Neural crest cell (in vitro differentiated cells): ENCODE results near the gene SASH3. TPM values are rescaled to one million over a fixed set of nuclear protein-coding genes. Genes with fewer than 3 reads are reported as not detected.

Source experiments
- DNase-seq: peaks from one replicate; pipeline ENCODE4 v3.0.0; 2021; ENCODE audit warnings: low read depth, mixed read lengths, low spot score
- H3K27ac Mint-ChIP-seq: one replicate; pipeline ENCODE4 v1.8.0; 2021; ENCODE audit warnings: mild to moderate bottlenecking, mixed read lengths; ENCODE audit not compliant: unreplicated experiment
- H3K27me3 Mint-ChIP-seq: 2 replicates; pipeline ENCODE4 v1.8.0; 2021; ENCODE audit warnings: low read depth, mild to moderate bottlenecking, mixed read lengths
- H3K36me3 Mint-ChIP-seq: 2 replicates; pipeline ENCODE4 v1.8.0; 2021; ENCODE audit warnings: low read depth, mild to moderate bottlenecking, mixed read lengths
- H3K4me1 Mint-ChIP-seq: 2 replicates; pipeline ENCODE4 v1.8.0; 2021; ENCODE audit warnings: mixed read lengths
- H3K4me3 Mint-ChIP-seq: one replicate; pipeline ENCODE4 v1.8.0; 2021; ENCODE audit warnings: mild to moderate bottlenecking, mixed read lengths
- H3K9me3 Mint-ChIP-seq: 2 replicates; pipeline ENCODE4 v1.8.0; 2021; ENCODE audit warnings: mixed read lengths
- CTCF ChIP-seq: fragments of 200-600 bp; sonication (generic); conservative IDR thresholded peaks from 2 replicates; pipeline ENCODE4 v1.5.0; 2021; ENCODE audit warnings: antibody characterized with exemption, mild to moderate bottlenecking
- total RNA-seq: library from RNA; stranded (reverse); gene quantifications from 2 replicates; pipeline ENCODE4 v1.2.1, GENCODE V29; 2021

The SASH3 gene
- total RNA-seq, 1 donor from 2014 or later = not detected

- Mint-ChIP-seq H3K9me3 (no peaks in the 10 kb centered on the region), H3K27me3 (no peaks in the 10 kb centered on the region), H3K4me3 (no peak overlapping the region), H3K4me1 (no peaks in the 10 kb centered on the region), H3K27ac (no peak overlapping the region), H3K36me3 (no peaks in the 10 kb centered on the region)
- TF ChIP-seq CTCF = no peak
- DNase-seq = no peak
Observed at GRCh38 chrX:129768586-129769466, 10.9 kb upstream of the SASH3 start.

GRCh38 chrX:129769467-129770154 lies 10.1 kb upstream of the SASH3 start:
- DNase-seq = no peak
- no peaks in the 10 kb centered on the region for H3K9me3 Mint-ChIP-seq
- H3K27me3 Mint-ChIP-seq = no peaks in the 10 kb centered on the region
- TF ChIP-seq CTCF = no peak
- H3K4me3 Mint-ChIP-seq = no peak overlapping the region
- H3K36me3 Mint-ChIP-seq = no peaks in the 10 kb centered on the region
- no peak overlapping the region for H3K27ac Mint-ChIP-seq
- H3K4me1 Mint-ChIP-seq = no peaks in the 10 kb centered on the region

GRCh38 chrX:129771266-129771995 lies 8.3 kb upstream of the SASH3 start:
- TF ChIP-seq CTCF = no peak
- no peaks in the 10 kb centered on the region for H3K36me3 Mint-ChIP-seq
- H3K27ac Mint-ChIP-seq = no peak overlapping the region
- H3K9me3 Mint-ChIP-seq = no peaks in the 10 kb centered on the region
- H3K4me3 Mint-ChIP-seq = no peak overlapping the region
- H3K4me1 Mint-ChIP-seq = no peaks in the 10 kb centered on the region
- no peaks in the 10 kb centered on the region for H3K27me3 Mint-ChIP-seq
- no peak for DNase-seq

GRCh38 chrX:129772796-129773431 lies 6.8 kb upstream of the SASH3 start:
- Mint-ChIP-seq H3K27me3 (no peaks in the 10 kb centered on the region), H3K9me3 (no peaks in the 10 kb centered on the region), H3K27ac (no peak overlapping the region), H3K4me3 (no peak overlapping the region), H3K36me3 (no peaks in the 10 kb centered on the region), H3K4me1 (no peaks in the 10 kb centered on the region)
- TF ChIP-seq CTCF = no peak
- DNase-seq = no peak
